ENCODE data around the gene IVL.

DNA sequence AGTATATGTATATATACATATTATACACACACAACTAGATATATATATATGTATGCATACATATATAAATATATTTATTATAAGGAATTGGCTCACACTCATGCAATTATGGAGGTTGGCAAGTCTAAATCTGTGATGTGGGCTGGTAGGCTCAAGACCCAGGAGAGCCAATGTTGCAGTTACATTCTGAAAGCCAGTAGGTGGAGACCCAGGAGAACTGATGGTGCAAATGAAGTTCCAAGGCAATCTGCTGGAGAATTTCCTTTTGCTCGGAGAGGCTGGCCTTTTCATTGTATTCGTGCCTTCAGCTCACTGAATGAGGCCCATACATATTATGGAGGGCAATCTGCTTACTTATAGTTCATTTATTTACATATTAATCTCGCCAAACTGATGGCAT, 9.4 kb downstream of the IVL start:
- TF ChIP-seq, protein P1, sequence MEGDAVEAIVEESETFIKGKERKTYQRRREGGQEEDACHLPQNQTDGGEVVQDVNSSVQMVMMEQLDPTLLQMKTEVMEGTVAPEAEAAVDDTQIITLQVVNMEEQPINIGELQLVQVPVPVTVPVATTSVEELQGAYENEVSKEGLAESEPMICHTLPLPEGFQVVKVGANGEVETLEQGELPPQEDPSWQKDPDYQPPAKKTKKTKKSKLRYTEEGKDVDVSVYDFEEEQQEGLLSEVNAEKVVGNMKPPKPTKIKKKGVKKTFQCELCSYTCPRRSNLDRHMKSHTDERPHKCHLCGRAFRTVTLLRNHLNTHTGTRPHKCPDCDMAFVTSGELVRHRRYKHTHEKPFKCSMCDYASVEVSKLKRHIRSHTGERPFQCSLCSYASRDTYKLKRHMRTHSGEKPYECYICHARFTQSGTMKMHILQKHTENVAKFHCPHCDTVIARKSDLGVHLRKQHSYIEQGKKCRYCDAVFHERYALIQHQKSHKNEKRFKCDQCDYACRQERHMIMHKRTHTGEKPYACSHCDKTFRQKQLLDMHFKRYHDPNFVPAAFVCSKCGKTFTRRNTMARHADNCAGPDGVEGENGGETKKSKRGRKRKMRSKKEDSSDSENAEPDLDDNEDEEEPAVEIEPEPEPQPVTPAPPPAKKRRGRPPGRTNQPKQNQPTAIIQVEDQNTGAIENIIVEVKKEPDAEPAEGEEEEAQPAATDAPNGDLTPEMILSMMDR (IDR thresholded peaks at IDR 0.05): no peak
- no peak for TF ChIP-seq EP300 (IDR thresholded peaks at IDR 0.05; ENCODE audit: borderline replicate concordance in 1 of 2, low read depth in 1 of 2, low read length in 1 of 2)
- TF ChIP-seq, protein P2, sequence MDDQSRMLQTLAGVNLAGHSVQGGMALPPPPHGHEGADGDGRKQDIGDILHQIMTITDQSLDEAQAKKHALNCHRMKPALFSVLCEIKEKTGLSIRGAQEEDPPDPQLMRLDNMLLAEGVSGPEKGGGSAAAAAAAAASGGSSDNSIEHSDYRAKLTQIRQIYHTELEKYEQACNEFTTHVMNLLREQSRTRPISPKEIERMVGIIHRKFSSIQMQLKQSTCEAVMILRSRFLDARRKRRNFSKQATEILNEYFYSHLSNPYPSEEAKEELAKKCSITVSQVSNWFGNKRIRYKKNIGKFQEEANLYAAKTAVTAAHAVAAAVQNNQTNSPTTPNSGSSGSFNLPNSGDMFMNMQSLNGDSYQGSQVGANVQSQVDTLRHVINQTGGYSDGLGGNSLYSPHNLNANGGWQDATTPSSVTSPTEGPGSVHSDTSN (IDR thresholded peaks at IDR 0.05): no peak
- TF ChIP-seq, protein P3, sequence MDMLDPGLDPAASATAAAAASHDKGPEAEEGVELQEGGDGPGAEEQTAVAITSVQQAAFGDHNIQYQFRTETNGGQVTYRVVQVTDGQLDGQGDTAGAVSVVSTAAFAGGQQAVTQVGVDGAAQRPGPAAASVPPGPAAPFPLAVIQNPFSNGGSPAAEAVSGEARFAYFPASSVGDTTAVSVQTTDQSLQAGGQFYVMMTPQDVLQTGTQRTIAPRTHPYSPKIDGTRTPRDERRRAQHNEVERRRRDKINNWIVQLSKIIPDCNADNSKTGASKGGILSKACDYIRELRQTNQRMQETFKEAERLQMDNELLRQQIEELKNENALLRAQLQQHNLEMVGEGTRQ (IDR thresholded peaks at IDR 0.05; ENCODE audit: borderline replicate concordance, low read depth, low read length): no peak
- no peak for TF ChIP-seq FOSL2 (IDR thresholded peaks at IDR 0.05; ENCODE audit: borderline replicate concordance, low read depth)
- TF ChIP-seq POLR2AphosphoS5 (IDR thresholded peaks at IDR 0.05; ENCODE audit: low read depth, low read length): no peak
